Measurements from ENCODE around the gene KLF15. TPM values are rescaled to one million over a fixed set of nuclear protein-coding genes. Genes with fewer than 3 reads are reported as not detected.
A peak's percentile ranks its signal among the peaks of the same experiment; 100 is the strongest.

The KLF15 gene
- total and polyA plus RNA-seq, 9 of the 15 experiments (the other 6 are each of a cell fraction or from before 2014, with no cell fraction given) = 0.08 to 4.8 (median 1.2) TPM

- Histone ChIP-seq H3K9ac (ENCODE audit: insufficient read depth in 1 of 2, low read depth in 2 of 2, low read length in 2 of 2) (peak overlapping the region in 1 of 2 experiments; percentile 87; a peak in 2 of 4 replicates), H3K27ac (ENCODE audit: extremely low read depth, low read depth, low read length) (peak overlapping the region; percentile 36; the same call in 1 of the 3 replicates)
- TF ChIP-seq RBFOX2 (IDR thresholded peaks at IDR 0.05; ENCODE audit: low read depth, low read length) (peak; percentile 8; the same call in 1 of the 2 replicates), NR2C1 (IDR thresholded peaks at IDR 0.05) (no peak), NR2C1 (tag; IDR thresholded peaks at IDR 0.05) (no peak), PURB (CRISPR knock-in tag; IDR thresholded peaks at IDR 0.05; ENCODE audit: low read depth) (no peak), STAG1 (CRISPR knock-in tag; IDR thresholded peaks at IDR 0.05; ENCODE audit: borderline replicate concordance) (no peak), TEAD2 (tag; IDR thresholded peaks at IDR 0.05) (no peak), CBX3 (IDR thresholded peaks at IDR 0.05; ENCODE audit: borderline replicate concordance in 1 of 2, low read length in 2 of 2) (no peak), EGR1 (conservative IDR thresholded peaks at IDR 0.05) (no peak), MTA1 (IDR thresholded peaks at IDR 0.05; ENCODE audit: borderline replicate concordance) (0 out of 2 replicates have a peak, but pooled peaks have one; percentile 22), TCF3 (CRISPR knock-in tag; IDR thresholded peaks at IDR 0.05) (no peak), ZBTB8A (IDR thresholded peaks at IDR 0.05; ENCODE audit: partially characterized antibody) (no peak), ZNF143 (CRISPR knock-in tag; IDR thresholded peaks at IDR 0.05) (0 out of 2 replicates have a peak, but pooled peaks have one; percentile 17), E2F6 (IDR thresholded peaks at IDR 0.05; ENCODE audit: borderline replicate concordance in 1 of 2, extremely low read depth in 1 of 2, insufficient read depth in 1 of 2, insufficient read length in 1 of 2, low read depth in 1 of 2, low read length in 1 of 2, poor library complexity in 1 of 2, severe bottlenecking in 1 of 2) (peak in 1 of 2 experiments; percentile 79), HMGN3 (IDR thresholded peaks at IDR 0.05; ENCODE audit: borderline replicate concordance, extremely low read depth, insufficient read length, low read depth, low read length) (peak; percentile 9), ZBTB2 (IDR thresholded peaks at IDR 0.05) (peak; percentile 40; the same call in 1 of the 2 replicates), ZNF282 (CRISPR knock-in tag; IDR thresholded peaks at IDR 0.05) (no peak), MITF (IDR thresholded peaks at IDR 0.05) (no peak), ZSCAN29 (IDR thresholded peaks at IDR 0.05) (peak; percentile 83; the same call in 1 of the 2 replicates)
Measured at GRCh38 chr3:126356373-126357264, 589 bp downstream of the KLF15 start.

More at GRCh38 chr3:126356373-126357264, 589 bp downstream of the KLF15 start:
- intact Hi-C loops (cut with micrococcal nuclease) = loop anchor here (2.0 kb wide), 2 partner anchors 32 to 96 kb away; no protein-coding TSS in a partner anchor
- no peaks in the 10 kb centered on the region for H3K36me3 ChIP-seq (ENCODE audit: control insufficient read depth, insufficient read depth, low read length)
- H3K4me2 ChIP-seq (ENCODE audit: insufficient read depth, low read length) = peak overlapping the region; percentile 76
- FAIRE-seq = no peak
- DNase-seq (ENCODE audit: extremely low read depth in 1 of 4, low spot score in 3 of 4) = peak in 2 of 4 experiments; percentile 18 to 37
- peaks cover 5 to 34% of the 10 kb centered on the region in 2 experiments; a peak in 3 of 5 replicates for H3K4me1 ChIP-seq (replicated peaks in 1 of 2; ENCODE audit: control insufficient read depth in 2 of 2, insufficient read depth in 2 of 2, low read length in 2 of 2)
- in situ Hi-C loops (cut with MboI) = no loop called here
- no peaks in the 10 kb centered on the region for H4K20me1 ChIP-seq (replicated peaks; ENCODE audit: control insufficient read depth, insufficient read depth, low read length)
- no peaks in the 10 kb centered on the region for H3K9me3 ChIP-seq (replicated peaks; ENCODE audit: control insufficient read depth, insufficient read depth, low read depth, low read length)
- H3K4me3 ChIP-seq = peak overlapping the region; percentile 40
- peak overlapping the region; percentile 79 for H2AFZ ChIP-seq (ENCODE audit: low read depth, low read length)
- peaks cover 0 to 20% of the 10 kb centered on the region in 2 experiments; a peak in 2 of 5 replicates for H3K27me3 ChIP-seq (ENCODE audit: control insufficient read depth in 2 of 2, insufficient read depth in 2 of 2, low read length in 2 of 2)
- ChIA-PET CTCF (ENCODE audit: low intra/inter-chr PET ratio) (no interaction called here), POLR2A (interaction anchor here (0.5 kb wide), 1 partner anchor 179 kb away, joined by 3 read pairs; no protein-coding TSS in a partner anchor)
- H3K79me2 ChIP-seq (ENCODE audit: control insufficient read depth, insufficient read depth, low read length) = no peaks in the 10 kb centered on the region
- ATAC-seq = peak; percentile 30
- H3K9me1 ChIP-seq (ENCODE audit: control insufficient read depth, insufficient read depth, low read length) = no peaks in the 10 kb centered on the region
- BruUV-seq (replicated peaks) = TSS peak; percentile 62
- 0% methylated on average over 1 of the region's 100 CpGs for WGBS (ENCODE audit: insufficient coverage, low coverage, missing lambda C conversion rate)
